ENCODE data around the gene ZNF106.

- TF ChIP-seq CTCF (conservative IDR thresholded peaks at IDR 0.05; ENCODE audit: low read depth, low read length) (no peak), EZH2 (IDR thresholded peaks at IDR 0.05; ENCODE audit: borderline replicate concordance, low read depth, low read length, poor library complexity, severe bottlenecking) (no peak)
These were observed 34.0 kb downstream of the ZNF106 start for GRCh38 chr15:42456971-42457370.
